HCT116 (cell line): ENCODE data around the gene GNG7. TPM values are rescaled to one million over a fixed set of nuclear protein-coding genes. Genes with fewer than 3 reads are reported as not detected.

Source experiments
- ATAC-seq: fragments of 200-7000 bp; cut with Tn5 transposase; 2 replicates; pipeline ENCODE4 v1.9.1; 2020; ENCODE audit warnings: mild to moderate bottlenecking, moderate library complexity
- BruUV-seq: library from RNA; stranded (reverse); fragments of 400-500 nt; replicated peaks from 2 replicates; lab custom pipeline; 2021; lab: Mats Ljungman, UMichigan
- CTCF ChIA-PET: fragments of 300-600 bp; sonication (Branson Sonifier 250); formaldehyde crosslinking; loops from one replicate; lab custom pipeline; 2021; ENCODE audit warnings: antibody characterized with exemption; lab: Charles Lee
- POLR2A ChIA-PET: fragments of 300-600, 350-600 bp; sonication (Branson Sonifier 250); formaldehyde crosslinking; loops from one replicate; lab custom pipeline; 2021; ENCODE audit warnings: antibody characterized with exemption; lab: Charles Lee
- RAD21 ChIA-PET, 2 experiments: fragments of 300-600 bp; sonication (Branson Sonifier 250); formaldehyde crosslinking; loops; one replicate each; lab custom pipeline; 2023; ENCODE audit warnings: low total read pairs in 2 of 2; ENCODE audit not compliant: uncharacterized antibody in 2 of 2, unreplicated experiment in 2 of 2, low non-redundant PET in 1 of 2; lab: Charles Lee
- DNase-seq: peaks from one replicate; pipeline ENCODE4 v3.0.0-alpha.2; 2010; ENCODE audit warnings: low read depth, low spot score
- H2AFZ ChIP-seq: fragments of 200-600 bp; shearing (Covaris generic), sonication (generic); 2 replicates; pipeline ENCODE4 v1.6.1; 2017; ENCODE audit warnings: low read depth, mixed run types, mixed read lengths, antibody characterized with exemption, low read length; ENCODE audit not compliant: poor library complexity, severe bottlenecking
- H3K27ac ChIP-seq: 2 replicates; pipeline ENCODE4 v1.5.1; 2012; ENCODE audit warnings: low read depth, low read length
- H3K27me3 ChIP-seq: fragments of 200-600 bp; sonication (generic); 2 replicates; pipeline ENCODE4 v1.6.1; 2016; ENCODE audit warnings: mixed run types, low read length, mixed read lengths; ENCODE audit not compliant: insufficient read depth
- H3K36me3 ChIP-seq, 2 experiments: fragments of 200-500 bp in 1 of 2; fragments of 200-600 bp in 1 of 2; sonication (Bioruptor generic) in 1 of 2; sonication (generic) in 1 of 2; 2 replicates each; pipeline versions ENCODE4 v1.5.1 to v1.6.1; 2014 to 2016; ENCODE audit warnings: low read length in 2 of 2, inconsistent platforms in 1 of 2, mixed read lengths in 1 of 2, mixed run types in 1 of 2; ENCODE audit not compliant: insufficient read depth in 2 of 2, control insufficient read depth in 1 of 2
- H3K4me1 ChIP-seq, 2 experiments: fragments of 200-600 bp in 1 of 2; sonication (generic) in 1 of 2; 2 replicates each; pipeline versions ENCODE4 v1.5.1 to v1.6.1; 2012 to 2017; ENCODE audit warnings: low read length in 2 of 2, inconsistent platforms in 1 of 2, mild to moderate bottlenecking in 1 of 2, mixed read lengths in 1 of 2, mixed run types in 1 of 2, moderate library complexity in 1 of 2; ENCODE audit not compliant: insufficient read depth in 2 of 2, control insufficient read depth in 1 of 2
- H3K4me2 ChIP-seq: fragments of 200-600 bp; sonication (generic); 2 replicates; pipeline ENCODE4 v1.6.1; 2017; ENCODE audit warnings: mixed run types, low read length, mixed read lengths
- H3K4me3 ChIP-seq, 2 experiments: fragments of 200-600 bp in 1 of 2; sonication (generic) in 1 of 2; replicated peaks in 1 of 2; 2 replicates each; pipeline ENCODE4 v1.5.1; 2011 to 2016; ENCODE audit warnings: low read length in 2 of 2, control low read depth in 1 of 2, low read depth in 1 of 2, mild to moderate bottlenecking in 1 of 2, mixed read lengths in 1 of 2, mixed run types in 1 of 2
- H3K79me2 ChIP-seq: fragments of 200-600 bp; sonication (generic); 2 replicates; pipeline ENCODE4 v1.6.1; 2017; ENCODE audit warnings: mild to moderate bottlenecking, mixed run types, low read length, moderate library complexity, mixed read lengths; ENCODE audit not compliant: insufficient read depth
- H3K9ac ChIP-seq: fragments of 200-600 bp; sonication (generic); 2 replicates; pipeline ENCODE4 v1.6.1; 2016; ENCODE audit warnings: low read length, mixed read lengths
- H3K9me2 ChIP-seq: fragments of 200-600 bp; sonication (generic), shearing (Covaris generic); 2 replicates; pipeline ENCODE4 v1.6.1; 2017; ENCODE audit warnings: mixed run types, mild to moderate bottlenecking, moderate library complexity; ENCODE audit not compliant: insufficient read depth
- H3K9me3 ChIP-seq, 2 experiments: fragments of 200-500 bp in 1 of 2; fragments of 200-600 bp in 1 of 2; sonication (Bioruptor generic) in 1 of 2; sonication (generic) in 1 of 2; 2 replicates each; pipeline ENCODE4 v1.6.1; 2014 to 2017; ENCODE audit warnings: low read length in 2 of 2, mixed read lengths in 2 of 2, inconsistent platforms in 1 of 2, low read depth in 1 of 2, mild to moderate bottlenecking in 1 of 2, mixed run types in 1 of 2, moderate library complexity in 1 of 2; ENCODE audit not compliant: control insufficient read depth in 1 of 2, insufficient read depth in 1 of 2
- H4K20me1 ChIP-seq: fragments of 200-600 bp; sonication (generic), shearing (Covaris generic); 2 replicates; pipeline ENCODE4 v1.6.1; 2017; ENCODE audit warnings: mixed run types, mild to moderate bottlenecking, moderate library complexity; ENCODE audit not compliant: insufficient read depth
- CEBPB ChIP-seq: IDR thresholded peaks from 2 replicates; pipeline ENCODE4 v1.6.1; 2012; ENCODE audit warnings: low read depth
- EZH2 ChIP-seq: fragments of 200-600 bp; sonication (generic); IDR thresholded peaks from 2 replicates; pipeline ENCODE4 v1.6.1; 2017; ENCODE audit warnings: antibody characterized with exemption, mixed run types
- ZNF274 ChIP-seq: fragments of 200-500 bp; sonication (Bioruptor generic); IDR thresholded peaks from 2 replicates; pipeline ENCODE4 v1.6.1; 2014; ENCODE audit warnings: mild to moderate bottlenecking, low read depth, low read length, inconsistent platforms
- intact Hi-C: fragments of 100-400 bp; cut with micrococcal nuclease; formaldehyde crosslinking; loops from 2 replicates; pipeline ENCODE4 v1.10.0; 2022
- total RNA-seq: library from RNA; stranded (reverse); gene quantifications from one replicate; pipeline ENCODE4 v1.2.1, GENCODE V29; 2021; ENCODE audit not compliant: unreplicated experiment
- TF ChIP-seq, protein P1 (sequence below): IDR thresholded peaks from 2 replicates; pipeline ENCODE4 v1.6.1; 2012

GNG7 gene
- total RNA-seq, 1 experiment from 2014 or later, result 11.3 TPM

DNA sequence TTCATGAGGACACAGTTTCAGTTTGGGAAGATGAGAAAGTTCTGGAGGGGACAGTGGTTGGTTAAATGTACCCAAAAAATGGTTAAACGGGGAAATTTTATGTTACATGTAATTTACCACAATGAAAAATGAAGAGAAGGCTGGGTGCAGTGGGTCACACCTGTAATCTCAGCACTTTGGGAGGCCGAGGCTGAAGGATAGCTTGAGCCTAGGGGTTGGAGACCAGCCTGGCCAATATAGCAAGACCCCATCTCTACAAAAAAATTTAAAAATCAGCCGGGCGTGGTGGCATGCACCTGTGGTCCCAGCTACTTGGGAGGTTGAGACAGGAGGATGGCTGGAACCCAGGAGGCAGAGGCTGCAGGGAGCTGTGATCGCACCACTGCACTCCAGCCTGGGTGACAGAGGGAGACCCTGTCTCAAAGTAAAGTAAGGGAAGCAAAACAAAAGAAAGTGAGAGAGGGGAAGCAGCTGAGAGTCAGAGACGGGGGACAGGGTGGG, 17.2 kb downstream of the GNG7 start:
- H3K27ac ChIP-seq, result no peak overlapping the region
- no peaks in the 10 kb centered on the region for H3K36me3 ChIP-seq
- H3K27me3 ChIP-seq, result no peaks in the 10 kb centered on the region
- no peaks in the 10 kb centered on the region for H3K9me3 ChIP-seq
- no peaks in the 10 kb centered on the region for H3K9me2 ChIP-seq
- TF ChIP-seq CEBPB (no peak), EZH2 (no peak)
- ChIA-PET RAD21 (no interaction called here), CTCF (no interaction called here), POLR2A (no interaction called here)
- DNase-seq (no peak), ATAC-seq (no peak)
- no peaks in the 10 kb centered on the region for H3K79me2 ChIP-seq
- BruUV-seq, result no TSS peak
- intact Hi-C loops, result no loop called here
- H2AFZ ChIP-seq, result no peak overlapping the region
- no peak overlapping the region for H3K4me2 ChIP-seq
- no peaks in the 10 kb centered on the region for H4K20me1 ChIP-seq
- no peaks in the 10 kb centered on the region for H3K4me1 ChIP-seq
- no peak overlapping the region for H3K4me3 ChIP-seq
- H3K9ac ChIP-seq, result no peak overlapping the region

DNA sequence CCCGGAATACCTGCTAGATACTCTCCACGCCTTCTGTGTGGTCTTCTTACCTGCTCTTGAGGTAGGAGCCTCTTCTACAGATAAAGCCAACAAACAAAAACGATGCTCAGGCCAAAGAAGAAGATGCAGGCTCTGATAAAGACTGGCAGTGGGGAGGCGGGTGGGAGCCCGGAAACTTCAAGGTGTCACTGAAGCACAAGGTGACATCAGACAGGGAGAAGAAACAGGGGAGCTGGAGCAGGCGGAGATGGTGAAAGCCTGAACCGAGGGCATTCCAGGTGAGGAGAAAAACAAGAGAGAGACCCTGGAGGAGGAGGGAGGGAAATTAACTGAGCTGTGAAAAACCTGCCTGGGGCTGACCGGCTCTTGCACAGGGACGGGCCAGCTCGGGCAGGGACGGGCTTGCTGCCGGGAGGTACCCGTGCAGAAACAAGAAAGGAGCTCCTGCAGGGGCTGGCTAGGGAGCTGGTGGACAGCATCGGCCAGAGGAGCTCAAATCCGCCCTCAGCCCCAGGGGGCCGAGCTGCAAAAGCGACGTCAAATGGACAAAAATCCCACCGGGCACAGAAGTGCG, 19.0 kb downstream of the GNG7 start:
- ChIA-PET RAD21 (no interaction called here), CTCF (no interaction called here), POLR2A (no interaction called here)
- intact Hi-C loops, result no loop called here
- no peak overlapping the region for H3K27ac ChIP-seq
- H2AFZ ChIP-seq, result no peak overlapping the region
- no peaks in the 10 kb centered on the region for H4K20me1 ChIP-seq
- no peak for TF ChIP-seq ZNF274
- TF ChIP-seq, protein P1, sequence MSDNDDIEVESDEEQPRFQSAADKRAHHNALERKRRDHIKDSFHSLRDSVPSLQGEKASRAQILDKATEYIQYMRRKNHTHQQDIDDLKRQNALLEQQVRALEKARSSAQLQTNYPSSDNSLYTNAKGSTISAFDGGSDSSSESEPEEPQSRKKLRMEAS, result no peak
- no peaks in the 10 kb centered on the region for H3K27me3 ChIP-seq
- H3K4me2 ChIP-seq, result no peak overlapping the region
- H3K4me3 ChIP-seq, result no peak overlapping the region
- no peaks in the 10 kb centered on the region for H3K9me3 ChIP-seq
- no TSS peak for BruUV-seq
- no peaks in the 10 kb centered on the region for H3K36me3 ChIP-seq
- H3K9me2 ChIP-seq, result no peaks in the 10 kb centered on the region
- no peak overlapping the region for H3K9ac ChIP-seq
- ATAC-seq, result no peak
- no peaks in the 10 kb centered on the region for H3K4me1 ChIP-seq
- no peak for DNase-seq
- H3K79me2 ChIP-seq, result no peaks in the 10 kb centered on the region
